ENCODE data around the gene PRRT2. TPM values are rescaled to one million over a fixed set of nuclear protein-coding genes. Genes with fewer than 3 reads are reported as not detected.
"Not testable (repeated sequence)": the region's sequence is repeated elsewhere in the genome, so short reads cannot be mapped to it uniquely, and the experiment has no call there.

Gene PRRT2
- total and polyA plus RNA-seq, 8 donors, result 0.35 to 3.2 (median 0.70) TPM

GRCh38 chr16:29791845-29792807, 19.9 kb upstream of the PRRT2 start:
- Histone ChIP-seq H3K4me3 (peak overlapping the region in 1 of 4 donors; percentile 97), H3K36me3 (no peaks in the 10 kb centered on the region), H3K4me1 (peaks cover 4 to 11% (median 9%) of the 10 kb centered on the region in 3 donors), H3K27me3 (no peaks in the 10 kb centered on the region), H3K27ac (no peak overlapping the region), H3K9me3 (no peaks in the 10 kb centered on the region)
- no peak for FAIRE-seq
- no peak for ATAC-seq
- no peak for TF ChIP-seq CTCF (IDR thresholded peaks at IDR 0.05)
- no peak for DNase-seq
- intact Hi-C loops (cut with DNase I), result no loop called here
- 71 to 74% methylated on average over 9 of the region's 9 CpGs for WGBS, 2 donors

GRCh38 chr16:29793153-29793552, 18.8 kb upstream of the PRRT2 start:
- peaks cover 4 to 11% (median 9%) of the 10 kb centered on the region in 3 donors for H3K4me1 ChIP-seq
- H3K9me3 ChIP-seq; intact Hi-C loops (cut with DNase I); ATAC-seq; FAIRE-seq; DNase-seq; H3K27ac ChIP-seq; H3K4me3 ChIP-seq; H3K36me3 ChIP-seq; H3K27me3 ChIP-seq: not testable (repeated sequence)
- WGBS, 2 donors, result 90 to 95% methylated on average over 18 of the region's 18 CpGs

GRCh38 chr16:29794231-29794710, 17.7 kb upstream of the PRRT2 start:
- no peak overlapping the region for H3K27ac ChIP-seq
- TF ChIP-seq CTCF (IDR thresholded peaks at IDR 0.05), result no peak
- H3K9me3 ChIP-seq, result no peaks in the 10 kb centered on the region
- WGBS, 2 donors, result 98% methylated on average over 3 of the region's 3 CpGs
- no peak for DNase-seq
- no peak for FAIRE-seq
- ATAC-seq, result no peak
- no peak overlapping the region for H3K4me3 ChIP-seq
- no peaks in the 10 kb centered on the region for H3K27me3 ChIP-seq
- peaks cover 4 to 11% (median 9%) of the 10 kb centered on the region in 3 donors for H3K4me1 ChIP-seq
- H3K36me3 ChIP-seq, result peaks cover 0 to 10% (median 0%) of the 10 kb centered on the region in 3 donors
- intact Hi-C loops (cut with DNase I), result no loop called here

- Histone ChIP-seq H3K4me3 (no peak overlapping the region), H3K9me3 (no peaks in the 10 kb centered on the region), H3K4me1 (no peaks in the 10 kb centered on the region), H3K27me3 (no peaks in the 10 kb centered on the region), H3K27ac (no peak overlapping the region), H3K36me3 (peaks cover 0 to 13% (median 0%) of the 10 kb centered on the region in 3 donors)
- DNase-seq (no peak), FAIRE-seq (no peak), ATAC-seq (no peak)
- intact Hi-C loops (cut with DNase I), result no loop called here
- WGBS, 2 donors, result 94% methylated on average over 8 of the region's 8 CpGs
- TF ChIP-seq CTCF (IDR thresholded peaks at IDR 0.05), result no peak
These were observed 9.5 kb upstream of the PRRT2 start for GRCh38 chr16:29802416-29802935.

- no peak for ATAC-seq
- no peak for FAIRE-seq
- Histone ChIP-seq H3K4me3 (no peak overlapping the region), H3K36me3 (peaks cover 0 to 5% (median 0%) of the 10 kb centered on the region in 3 donors), H3K27ac (peak overlapping the region in 2 of 4 donors; percentile 95 to 97), H3K4me1 (peaks cover 0 to 5% (median 0%) of the 10 kb centered on the region in 3 donors), H3K27me3 (no peaks in the 10 kb centered on the region), H3K9me3 (no peaks in the 10 kb centered on the region)
- 76 to 78% methylated on average over 8 of the region's 8 CpGs for WGBS, 2 donors
- intact Hi-C loops (cut with DNase I), result loop anchor here in 1 of 3 donors (2.0 kb wide), 1 partner anchor 19 kb away; no protein-coding TSS in a partner anchor
- DNase-seq, result no peak
- no peak for TF ChIP-seq CTCF (IDR thresholded peaks at IDR 0.05)
These were observed 8.0 kb upstream of the PRRT2 start for GRCh38 chr16:29804020-29804419.

Measured in pancreas (tissue), 10 donors.